ENCODE results near the gene FANCI.
A peak's percentile ranks its signal among the peaks of the same experiment; 100 is the strongest.

The FANCI gene

GRCh38 chr15:89333011-89333860, 89.5 kb downstream of the FANCI start:
- in situ Hi-C loops (cut with HindIII; ENCODE audit: low sequenced_read_pairs), result no loop called here

DNA sequence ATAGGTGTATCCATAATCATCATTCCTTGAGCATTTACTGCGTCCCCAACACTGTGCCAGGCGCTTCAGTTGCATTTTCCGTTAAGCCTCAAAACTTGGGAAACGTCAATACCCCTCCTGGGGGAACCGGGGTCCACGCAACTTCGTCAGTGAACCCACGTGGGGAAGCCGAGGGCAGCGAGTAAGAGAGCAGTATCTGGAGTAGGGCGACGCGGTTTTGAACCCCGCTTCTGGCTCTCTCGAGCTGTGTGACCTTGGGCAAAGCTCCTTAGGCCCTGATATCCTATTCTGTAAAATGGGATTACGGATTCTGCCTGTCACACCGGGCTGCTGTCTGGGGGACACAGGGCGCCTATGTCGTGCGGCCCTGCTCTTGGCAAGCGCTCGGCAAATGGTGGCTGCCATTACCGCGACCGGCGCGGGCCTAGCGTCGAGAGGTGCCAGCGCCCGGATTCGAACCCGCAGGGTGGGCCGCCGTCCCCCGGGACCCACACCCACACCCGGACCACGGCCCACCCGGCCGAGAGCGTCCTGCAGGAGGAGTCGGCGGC, 90.3 kb downstream of the FANCI start:
- H3K4me3 ChIP-seq (ENCODE audit: low read depth, low read length), result peak overlapping the region; percentile 82
- no peak for DNase-seq (ENCODE audit: low read depth)
- in situ Hi-C loops (cut with HindIII; ENCODE audit: low sequenced_read_pairs), result no loop called here
- TF ChIP-seq, protein P1, sequence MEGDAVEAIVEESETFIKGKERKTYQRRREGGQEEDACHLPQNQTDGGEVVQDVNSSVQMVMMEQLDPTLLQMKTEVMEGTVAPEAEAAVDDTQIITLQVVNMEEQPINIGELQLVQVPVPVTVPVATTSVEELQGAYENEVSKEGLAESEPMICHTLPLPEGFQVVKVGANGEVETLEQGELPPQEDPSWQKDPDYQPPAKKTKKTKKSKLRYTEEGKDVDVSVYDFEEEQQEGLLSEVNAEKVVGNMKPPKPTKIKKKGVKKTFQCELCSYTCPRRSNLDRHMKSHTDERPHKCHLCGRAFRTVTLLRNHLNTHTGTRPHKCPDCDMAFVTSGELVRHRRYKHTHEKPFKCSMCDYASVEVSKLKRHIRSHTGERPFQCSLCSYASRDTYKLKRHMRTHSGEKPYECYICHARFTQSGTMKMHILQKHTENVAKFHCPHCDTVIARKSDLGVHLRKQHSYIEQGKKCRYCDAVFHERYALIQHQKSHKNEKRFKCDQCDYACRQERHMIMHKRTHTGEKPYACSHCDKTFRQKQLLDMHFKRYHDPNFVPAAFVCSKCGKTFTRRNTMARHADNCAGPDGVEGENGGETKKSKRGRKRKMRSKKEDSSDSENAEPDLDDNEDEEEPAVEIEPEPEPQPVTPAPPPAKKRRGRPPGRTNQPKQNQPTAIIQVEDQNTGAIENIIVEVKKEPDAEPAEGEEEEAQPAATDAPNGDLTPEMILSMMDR (IDR thresholded peaks at IDR 0.05; ENCODE audit: low read depth, low read length, missing control alignments), result no peak

More at GRCh38 chr15:89333011-89333860, 89.5 kb downstream of the FANCI start:
- peak overlapping the region; percentile 82 for H3K4me3 ChIP-seq (ENCODE audit: low read depth, low read length)
- DNase-seq (ENCODE audit: low read depth), result no peak
- TF ChIP-seq, protein P1 (IDR thresholded peaks at IDR 0.05; ENCODE audit: low read depth, low read length, missing control alignments), result no peak

GRCh38 chr15:89334510-89335297, 90.9 kb downstream of the FANCI start, which contains the start of gene POLG:
POLG (minus strand) TSS chr15:89334824; CDS start chr15:89333754, 1,070 bp downstream.
- DNase-seq (ENCODE audit: low read depth), result peak; percentile 98
- peak within 1 kb of the TSS; percentile 82 for H3K4me3 ChIP-seq (ENCODE audit: low read depth, low read length)
- TF ChIP-seq, protein P1 (IDR thresholded peaks at IDR 0.05; ENCODE audit: low read depth, low read length, missing control alignments), result no peak
- in situ Hi-C loops (cut with HindIII; ENCODE audit: low sequenced_read_pairs), result no loop called here

GRCh38 chr15:89335298-89336041, 91.7 kb downstream of the FANCI start:
- TF ChIP-seq, protein P1 (IDR thresholded peaks at IDR 0.05; ENCODE audit: low read depth, low read length, missing control alignments), result no peak
- peak; percentile 6 for DNase-seq (ENCODE audit: low read depth)
- in situ Hi-C loops (cut with HindIII; ENCODE audit: low sequenced_read_pairs), result no loop called here
- peak overlapping the region; percentile 82 for H3K4me3 ChIP-seq (ENCODE audit: low read depth, low read length)

GRCh38 chr15:89338036-89338435, 94.3 kb downstream of the FANCI start:
- in situ Hi-C loops (cut with HindIII; ENCODE audit: low sequenced_read_pairs), result no loop called here
- no peak for DNase-seq (ENCODE audit: low read depth)
- TF ChIP-seq, protein P1 (IDR thresholded peaks at IDR 0.05; ENCODE audit: low read depth, low read length, missing control alignments), result no peak

GRCh38 chr15:89340573-89340972, 96.8 kb downstream of the FANCI start:
- in situ Hi-C loops (cut with HindIII; ENCODE audit: low sequenced_read_pairs), result no loop called here
- TF ChIP-seq, protein P1 (IDR thresholded peaks at IDR 0.05; ENCODE audit: low read depth, low read length, missing control alignments), result no peak
- H3K4me3 ChIP-seq (ENCODE audit: low read depth, low read length), result no peak overlapping the region
- no peak for DNase-seq (ENCODE audit: low read depth)

More at GRCh38 chr15:89338036-89338435, 94.3 kb downstream of the FANCI start:
- no peak overlapping the region for H3K4me3 ChIP-seq (ENCODE audit: low read depth, low read length)
